Stomach (tissue), 4 donors: Measurements from ENCODE around the gene PTGER1.

Experiments used
- POLR2A ChIP-seq, 4 donors: fragments of 450-650 bp; IDR thresholded peaks; one replicate each; pipeline ENCODE4 v1.6.1; 2016; ENCODE audit warnings: antibody characterized with exemption in 4 of 4, control low read depth in 2 of 4, mild to moderate bottlenecking in 1 of 4, moderate library complexity in 1 of 4
- TF ChIP-seq, protein P1 (sequence below), 7 experiments: fragments of 450-650 bp in 4 of 7; fragments of 200-600 bp in 3 of 7; sonication (generic) in 3 of 7; IDR thresholded peaks; one replicate each; pipeline ENCODE4 v1.5.1; 2016 to 2019; ENCODE audit warnings: antibody characterized with exemption in 7 of 7, control low read depth in 2 of 7, mild to moderate bottlenecking in 1 of 7

DNA sequence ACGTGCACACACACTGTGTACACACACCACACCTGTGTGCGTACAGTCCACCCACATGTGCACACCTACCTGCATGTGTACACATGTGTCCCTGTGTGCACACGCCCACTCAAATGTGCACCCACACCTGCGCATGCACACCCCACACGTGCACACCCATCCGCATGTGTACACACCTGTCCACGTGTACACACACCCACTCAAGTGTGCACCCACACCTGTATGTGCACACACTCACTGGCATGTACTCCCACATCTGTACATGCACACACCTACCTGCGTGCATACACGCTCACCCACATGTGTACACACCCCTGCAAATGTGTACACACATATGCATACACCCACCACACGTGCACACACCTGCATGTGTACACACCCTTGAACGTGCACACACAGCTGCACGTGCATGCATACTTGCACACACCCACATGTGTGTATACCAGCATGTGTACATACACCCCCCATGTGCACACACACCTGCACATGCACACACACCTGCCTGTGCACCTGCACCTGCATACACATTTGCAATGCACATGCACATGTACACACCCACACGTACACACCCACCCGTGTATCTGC, 31.4 kb downstream of the PTGER1 start:
- TF ChIP-seq, protein P1, sequence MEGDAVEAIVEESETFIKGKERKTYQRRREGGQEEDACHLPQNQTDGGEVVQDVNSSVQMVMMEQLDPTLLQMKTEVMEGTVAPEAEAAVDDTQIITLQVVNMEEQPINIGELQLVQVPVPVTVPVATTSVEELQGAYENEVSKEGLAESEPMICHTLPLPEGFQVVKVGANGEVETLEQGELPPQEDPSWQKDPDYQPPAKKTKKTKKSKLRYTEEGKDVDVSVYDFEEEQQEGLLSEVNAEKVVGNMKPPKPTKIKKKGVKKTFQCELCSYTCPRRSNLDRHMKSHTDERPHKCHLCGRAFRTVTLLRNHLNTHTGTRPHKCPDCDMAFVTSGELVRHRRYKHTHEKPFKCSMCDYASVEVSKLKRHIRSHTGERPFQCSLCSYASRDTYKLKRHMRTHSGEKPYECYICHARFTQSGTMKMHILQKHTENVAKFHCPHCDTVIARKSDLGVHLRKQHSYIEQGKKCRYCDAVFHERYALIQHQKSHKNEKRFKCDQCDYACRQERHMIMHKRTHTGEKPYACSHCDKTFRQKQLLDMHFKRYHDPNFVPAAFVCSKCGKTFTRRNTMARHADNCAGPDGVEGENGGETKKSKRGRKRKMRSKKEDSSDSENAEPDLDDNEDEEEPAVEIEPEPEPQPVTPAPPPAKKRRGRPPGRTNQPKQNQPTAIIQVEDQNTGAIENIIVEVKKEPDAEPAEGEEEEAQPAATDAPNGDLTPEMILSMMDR (IDR thresholded peaks at IDR 0.05): no peak
- TF ChIP-seq POLR2A (IDR thresholded peaks at IDR 0.05): no peak
